PFSK-1 (cell line): ENCODE measurements around the gene NCAPH2.

Experiments
- FOXP2 ChIP-seq: optimal IDR thresholded peaks from 2 replicates; pipeline ENCODE3; 2011; ENCODE audit warnings: borderline replicate concordance, control low read depth, inconsistent platforms; ENCODE audit not compliant: insufficient read depth; ENCODE audit errors: extremely low read length, extremely low read depth
- POLR2AphosphoS5 ChIP-seq: IDR thresholded peaks from 2 replicates; pipeline ENCODE4 v1.6.1; 2012; ENCODE audit warnings: low read depth, mild to moderate bottlenecking, control low read depth, low read length, moderate library complexity
- REST ChIP-seq, 2 experiments: IDR thresholded peaks; 2 replicates each; pipeline versions ENCODE4 v1.6.1 to v1.8.0; 2011 to 2012; ENCODE audit warnings: low read depth in 2 of 2, low read length in 2 of 2, control low read depth in 1 of 2, inconsistent platforms in 1 of 2, mild to moderate bottlenecking in 1 of 2, moderate library complexity in 1 of 2; ENCODE audit not compliant: insufficient read depth in 1 of 2
- SIN3A ChIP-seq: IDR thresholded peaks from 2 replicates; pipeline ENCODE4 v1.6.1; 2012; ENCODE audit warnings: mild to moderate bottlenecking, low read length, moderate library complexity, borderline replicate concordance; ENCODE audit not compliant: insufficient read depth
- TAF1 ChIP-seq: IDR thresholded peaks from 2 replicates; pipeline ENCODE4 v1.6.1; 2012; ENCODE audit warnings: low read length, control low read depth, borderline replicate concordance; ENCODE audit not compliant: insufficient read depth

The NCAPH2 gene

GRCh38 chr22:50531962-50532674 is 24.1 kb downstream of the NCAPH2 start:
- no peak for TF ChIP-seq SIN3A
- TF ChIP-seq FOXP2, result no peak
- no peak for TF ChIP-seq TAF1
- no peak for TF ChIP-seq POLR2AphosphoS5
- TF ChIP-seq REST (IDR thresholded peaks at IDR 0.05; ENCODE audit: insufficient read depth in 1 of 2, low read depth in 2 of 2, low read length in 2 of 2), result no peak

- TF ChIP-seq SIN3A (no peak), POLR2AphosphoS5 (no peak), REST (IDR thresholded peaks at IDR 0.05; ENCODE audit: insufficient read depth in 1 of 2, low read depth in 2 of 2, low read length in 2 of 2) (no peak), FOXP2 (no peak), TAF1 (no peak)
Observed at GRCh38 chr22:50532824-50533796, 25.1 kb downstream of the NCAPH2 start.

- TF ChIP-seq SIN3A, result no peak
- TF ChIP-seq FOXP2, result no peak
- no peak for TF ChIP-seq REST (IDR thresholded peaks at IDR 0.05; ENCODE audit: insufficient read depth in 1 of 2, low read depth in 2 of 2, low read length in 2 of 2)
- TF ChIP-seq POLR2AphosphoS5, result no peak
- TF ChIP-seq TAF1, result no peak
Observed at GRCh38 chr22:50535113-50535512, 27.1 kb downstream of the NCAPH2 start.

GRCh38 chr22:50536226-50536625 is 28.2 kb downstream of the NCAPH2 start:
- TF ChIP-seq FOXP2 (no peak), POLR2AphosphoS5 (no peak), REST (IDR thresholded peaks at IDR 0.05; ENCODE audit: insufficient read depth in 1 of 2, low read depth in 2 of 2, low read length in 2 of 2) (no peak), TAF1 (no peak)
